Adrenal gland (tissue), 5 donors: ENCODE measurements around the gene PRKCQ.

Experiments
- CTCF ChIP-seq, 6 experiments: fragments of 450-650 bp in 4 of 6; fragments of 200-600 bp in 2 of 6; sonication (generic) in 1 of 6; IDR thresholded peaks; 1 replicate in 5 of 6; 2 replicates in 1 of 6; pipeline versions ENCODE4 v1.5.1 to v1.8.0; 2016 to 2021; ENCODE audit warnings: antibody characterized with exemption in 6 of 6, mild to moderate bottlenecking in 2 of 6, moderate library complexity in 1 of 6
- POLR2A ChIP-seq, 2 donors: fragments of 450-650 bp; IDR thresholded peaks; one replicate each; pipeline ENCODE4 v1.6.1; 2017; ENCODE audit warnings: antibody characterized with exemption in 2 of 2, mild to moderate bottlenecking in 2 of 2, moderate library complexity in 1 of 2
- donor health status: DM: no; HTN: no; CAD: no.

DNA sequence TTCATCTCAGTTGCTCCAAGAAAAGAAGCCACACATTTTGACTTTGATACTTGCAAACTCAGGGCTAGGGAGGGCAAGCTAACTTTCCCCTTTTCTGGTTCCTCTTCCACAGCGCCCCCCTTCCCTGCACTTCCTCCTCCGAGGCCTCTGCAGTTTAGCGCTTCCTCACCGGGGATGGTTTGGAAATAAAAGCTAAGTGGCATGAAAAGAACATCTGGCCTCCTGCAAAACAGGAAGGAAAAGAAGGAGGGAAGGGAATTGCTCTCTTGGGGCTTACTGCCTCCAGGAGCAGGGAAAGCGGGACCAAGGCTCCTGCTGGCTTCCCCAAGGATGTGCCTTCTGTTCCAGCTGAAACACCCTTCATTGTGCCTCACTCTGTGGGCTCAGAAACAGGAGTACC is 42.3 kb downstream of the PRKCQ start:
- TF ChIP-seq POLR2A (IDR thresholded peaks at IDR 0.05): no peak
- no peak for TF ChIP-seq CTCF (IDR thresholded peaks at IDR 0.05)
